Fibroblast of lung (primary cell): ENCODE results near the gene ACTC1. TPM values are rescaled to one million over a fixed set of nuclear protein-coding genes. Genes with fewer than 3 reads are reported as not detected.
A peak's percentile ranks its signal among the peaks of the same experiment; 100 is the strongest.
"Not testable (repeated sequence)": the region's sequence is repeated elsewhere in the genome, so short reads cannot be mapped to it uniquely, and the experiment has no call there.

ENCODE experiments used
- DNase-seq, 2 donors: peaks; one replicate each; pipeline versions ENCODE4 v3.0.0 to v3.0.0-alpha.2; 2010; ENCODE audit warnings: low read depth in 2 of 2
- H2AFZ ChIP-seq: 2 replicates; pipeline ENCODE4 v1.5.1; 2012; ENCODE audit warnings: low read length, control low read depth, inconsistent platforms
- H3K27ac ChIP-seq: 2 replicates; pipeline ENCODE4 v1.5.1; 2011; ENCODE audit warnings: low read length, control low read depth; ENCODE audit not compliant: insufficient read depth
- H3K27me3 ChIP-seq: 2 replicates; pipeline ENCODE4 v1.5.1; 2011; ENCODE audit warnings: mild to moderate bottlenecking, low read length; ENCODE audit not compliant: control insufficient read depth, insufficient read depth
- H3K36me3 ChIP-seq: 2 replicates; pipeline ENCODE4 v1.5.1; 2011; ENCODE audit warnings: low read length; ENCODE audit not compliant: control insufficient read depth, insufficient read depth
- H3K4me1 ChIP-seq: 2 replicates; pipeline ENCODE4 v1.5.1; 2011; ENCODE audit warnings: low read length; ENCODE audit not compliant: control insufficient read depth, insufficient read depth; ENCODE audit errors: extremely low read depth
- H3K4me2 ChIP-seq: 2 replicates; pipeline ENCODE4 v1.5.1; 2011; ENCODE audit warnings: low read length, control low read depth; ENCODE audit not compliant: insufficient read depth; ENCODE audit errors: extremely low read depth
- H3K4me3 ChIP-seq, 4 experiments: fragments of 200-600 bp in 1 of 4; sonication (generic) in 1 of 4; replicated peaks in 1 of 4; 2 replicates each; pipeline ENCODE4 v1.5.1; 2011 to 2016; ENCODE audit warnings: low read length in 4 of 4, low read depth in 3 of 4, mild to moderate bottlenecking in 3 of 4, control low read depth in 2 of 4, inconsistent platforms in 1 of 4, mixed read lengths in 1 of 4; ENCODE audit not compliant: insufficient read depth in 1 of 4; ENCODE audit errors: control extremely low read depth in 1 of 4
- H3K79me2 ChIP-seq: 2 replicates; pipeline ENCODE4 v1.5.1; 2012; ENCODE audit warnings: mild to moderate bottlenecking, low read length, inconsistent platforms; ENCODE audit not compliant: control insufficient read depth, insufficient read depth
- H3K9ac ChIP-seq: 2 replicates; pipeline ENCODE4 v1.5.1; 2011; ENCODE audit warnings: mild to moderate bottlenecking, low read length, control low read depth; ENCODE audit not compliant: insufficient read depth
- H3K9me3 ChIP-seq: 2 replicates; pipeline ENCODE4 v1.5.1; 2012; ENCODE audit warnings: low read depth, low read length; ENCODE audit not compliant: control insufficient read depth, insufficient read depth
- H4K20me1 ChIP-seq: 2 replicates; pipeline ENCODE4 v1.5.1; 2011; ENCODE audit warnings: low read length; ENCODE audit not compliant: control insufficient read depth, insufficient read depth; ENCODE audit errors: extremely low read depth
- EZH2 ChIP-seq: IDR thresholded peaks from 2 replicates; pipeline ENCODE4 v1.5.1; 2012; ENCODE audit warnings: low read length, control low read depth, mild to moderate bottlenecking; ENCODE audit errors: missing control alignments
- polyA plus RNA-seq, 2 donors: library from polyadenylated mRNA; depleted of rRNA in 1 of 2; stranded (reverse) in 1 of 2; unstranded in 1 of 2; fragments of >200 nt; gene quantifications; 2 replicates each; pipeline ENCODE4 v1.2.1, GENCODE V29; 2011 to 2012; ENCODE audit warnings: missing spikeins in 1 of 2
- total RNA-seq: library from RNA; depleted of rRNA; stranded (reverse); fragments of >200 nt; gene quantifications from 2 replicates; pipeline ENCODE4 v1.2.1, GENCODE V29; 2014
- TF ChIP-seq, protein P1 (sequence below), 2 donors: IDR thresholded peaks in 1 of 2; conservative IDR thresholded peaks in 1 of 2; 1 replicate in 1 of 2; 2 replicates in 1 of 2; pipeline ENCODE4 v1.5.1; 2011 to 2012; ENCODE audit warnings: low read length in 2 of 2, control low read depth in 1 of 2, inconsistent platforms in 1 of 2, low read depth in 1 of 2, mild to moderate bottlenecking in 1 of 2

ACTC1 gene
- total and polyA plus RNA-seq, 2 donors (not counting 1 experiment from before 2014, with no cell fraction given) = 0.33 to 0.36 TPM

- Histone ChIP-seq H3K36me3 (no peaks in the 10 kb centered on the region), H4K20me1 (no peaks in the 10 kb centered on the region), H3K79me2 (no peaks in the 10 kb centered on the region), H3K4me2 (peak overlapping the region; percentile 1), H3K4me1 (peaks cover 21% of the 10 kb centered on the region), H3K27ac (peak overlapping the region; percentile 77), H3K9me3 (no peaks in the 10 kb centered on the region), H2AFZ (no peak overlapping the region), H3K4me3 (no peak overlapping the region), H3K27me3 (no peaks in the 10 kb centered on the region), H3K9ac (peak overlapping the region; percentile 1)
- DNase-seq = peak; percentile 96 to 98
- TF ChIP-seq, protein P1, sequence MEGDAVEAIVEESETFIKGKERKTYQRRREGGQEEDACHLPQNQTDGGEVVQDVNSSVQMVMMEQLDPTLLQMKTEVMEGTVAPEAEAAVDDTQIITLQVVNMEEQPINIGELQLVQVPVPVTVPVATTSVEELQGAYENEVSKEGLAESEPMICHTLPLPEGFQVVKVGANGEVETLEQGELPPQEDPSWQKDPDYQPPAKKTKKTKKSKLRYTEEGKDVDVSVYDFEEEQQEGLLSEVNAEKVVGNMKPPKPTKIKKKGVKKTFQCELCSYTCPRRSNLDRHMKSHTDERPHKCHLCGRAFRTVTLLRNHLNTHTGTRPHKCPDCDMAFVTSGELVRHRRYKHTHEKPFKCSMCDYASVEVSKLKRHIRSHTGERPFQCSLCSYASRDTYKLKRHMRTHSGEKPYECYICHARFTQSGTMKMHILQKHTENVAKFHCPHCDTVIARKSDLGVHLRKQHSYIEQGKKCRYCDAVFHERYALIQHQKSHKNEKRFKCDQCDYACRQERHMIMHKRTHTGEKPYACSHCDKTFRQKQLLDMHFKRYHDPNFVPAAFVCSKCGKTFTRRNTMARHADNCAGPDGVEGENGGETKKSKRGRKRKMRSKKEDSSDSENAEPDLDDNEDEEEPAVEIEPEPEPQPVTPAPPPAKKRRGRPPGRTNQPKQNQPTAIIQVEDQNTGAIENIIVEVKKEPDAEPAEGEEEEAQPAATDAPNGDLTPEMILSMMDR (conservative IDR thresholded peaks at IDR 0.05 in 1 of 2, IDR thresholded peaks at IDR 0.05 in 1 of 2; ENCODE audit: low read depth in 1 of 2, low read length in 2 of 2) = no peak
- no peak for TF ChIP-seq EZH2
These were observed 15.2 kb upstream of the ACTC1 start for GRCh38 chr15:34810443-34811129.

GRCh38 chr15:34809186-34809585 is 13.8 kb upstream of the ACTC1 start:
- Histone ChIP-seq H3K27me3 (no peaks in the 10 kb centered on the region), H3K27ac (no peak overlapping the region), H4K20me1 (no peaks in the 10 kb centered on the region), H3K79me2 (no peaks in the 10 kb centered on the region), H3K36me3 (no peaks in the 10 kb centered on the region), H3K4me2 (no peak overlapping the region), H3K9ac (no peak overlapping the region), H3K4me3 (no peak overlapping the region), H3K9me3 (no peaks in the 10 kb centered on the region), H3K4me1 (peaks cover 21% of the 10 kb centered on the region), H2AFZ (no peak overlapping the region)
- TF ChIP-seq EZH2 = no peak
- TF ChIP-seq, protein P1 (conservative IDR thresholded peaks at IDR 0.05 in 1 of 2, IDR thresholded peaks at IDR 0.05 in 1 of 2; ENCODE audit: low read depth in 1 of 2, low read length in 2 of 2) = no peak
- DNase-seq = no peak

- Histone ChIP-seq H3K9ac (no peak overlapping the region), H3K27me3 (no peaks in the 10 kb centered on the region), H3K79me2 (no peaks in the 10 kb centered on the region), H3K4me1 (peaks cover 17% of the 10 kb centered on the region), H3K4me2 (no peak overlapping the region), H3K9me3 (no peaks in the 10 kb centered on the region), H3K36me3 (no peaks in the 10 kb centered on the region), H3K27ac (no peak overlapping the region), H3K4me3 (no peak overlapping the region), H2AFZ (no peak overlapping the region), H4K20me1 (no peaks in the 10 kb centered on the region)
- no peak for TF ChIP-seq EZH2
- TF ChIP-seq, protein P1 (conservative IDR thresholded peaks at IDR 0.05 in 1 of 2, IDR thresholded peaks at IDR 0.05 in 1 of 2; ENCODE audit: low read depth in 1 of 2, low read length in 2 of 2) = no peak
- peak; percentile 22 to 60 for DNase-seq
These were observed 12.7 kb upstream of the ACTC1 start for GRCh38 chr15:34808016-34808415.

- not testable (repeated sequence) for H3K9me3 ChIP-seq, DNase-seq, H3K27me3 ChIP-seq, H3K9ac ChIP-seq, H3K27ac ChIP-seq, H4K20me1 ChIP-seq, H3K4me2 ChIP-seq, H2AFZ ChIP-seq, H3K79me2 ChIP-seq, H3K36me3 ChIP-seq, H3K4me3 ChIP-seq
- peaks cover 14% of the 10 kb centered on the region for H3K4me1 ChIP-seq
These were observed 11.9 kb upstream of the ACTC1 start for GRCh38 chr15:34807241-34807640.
